Endodermal cell (in vitro differentiated cells): ENCODE data around the gene AHNAK. TPM values are rescaled to one million over a fixed set of nuclear protein-coding genes. Genes with fewer than 3 reads are reported as not detected.

Source experiments
- DNase-seq: peaks from one replicate; pipeline ENCODE4 v3.0.0-alpha.2; 2017
- H3K27ac ChIP-seq: 2 replicates; pipeline ENCODE4 v1.5.1; 2013; ENCODE audit warnings: mild to moderate bottlenecking, low read depth, low read length, moderate library complexity
- H3K27me3 ChIP-seq: 2 replicates; pipeline ENCODE4 v1.6.1; 2013; ENCODE audit warnings: mild to moderate bottlenecking, low read length, moderate library complexity; ENCODE audit not compliant: insufficient read depth, control insufficient read depth, poor library complexity, severe bottlenecking
- H3K36me3 ChIP-seq: 2 replicates; pipeline ENCODE4 v1.7.0; 2013; ENCODE audit warnings: mild to moderate bottlenecking, low read length, moderate library complexity; ENCODE audit not compliant: control insufficient read depth, insufficient read depth
- H3K4me1 ChIP-seq: one replicate; pipeline ENCODE4 v1.7.0; 2013; ENCODE audit warnings: low read length; ENCODE audit not compliant: control insufficient read depth, insufficient read depth
- H3K4me3 ChIP-seq: 2 replicates; pipeline ENCODE4 v1.5.1; 2013; ENCODE audit warnings: mild to moderate bottlenecking, low read length, moderate library complexity
- H3K9ac ChIP-seq: 2 replicates; pipeline ENCODE4 v1.6.1; 2013; ENCODE audit warnings: mild to moderate bottlenecking, low read length, moderate library complexity; ENCODE audit not compliant: poor library complexity, severe bottlenecking; ENCODE audit errors: extremely low read depth
- H3K9me3 ChIP-seq: 2 replicates; pipeline ENCODE4 v1.6.1; 2013; ENCODE audit warnings: mild to moderate bottlenecking, low read length, moderate library complexity; ENCODE audit not compliant: control insufficient read depth
- H3K27ac Mint-ChIP-seq: 2 replicates; pipeline ENCODE4 v1.8.0; 2020; ENCODE audit warnings: mixed read lengths
- H3K27me3 Mint-ChIP-seq: 2 replicates; pipeline ENCODE4 v1.8.0; 2021; ENCODE audit warnings: mild to moderate bottlenecking, mixed read lengths; ENCODE audit not compliant: insufficient read depth
- H3K36me3 Mint-ChIP-seq: 2 replicates; pipeline ENCODE4 v1.8.0; 2020; ENCODE audit warnings: low read depth, mixed read lengths
- H3K4me1 Mint-ChIP-seq: 2 replicates; pipeline ENCODE4 v1.8.0; 2020; ENCODE audit warnings: mixed read lengths
- H3K4me3 Mint-ChIP-seq: 2 replicates; pipeline ENCODE4 v1.8.0; 2020; ENCODE audit warnings: mild to moderate bottlenecking, moderate library complexity, mixed read lengths
- H3K9me3 Mint-ChIP-seq: 2 replicates; pipeline ENCODE4 v1.8.0; 2020; ENCODE audit warnings: mild to moderate bottlenecking, mixed read lengths
- CTCF ChIP-seq: fragments of 200-600 bp; sonication (generic); conservative IDR thresholded peaks from 2 replicates; pipeline ENCODE4 v1.5.0; 2021; ENCODE audit warnings: antibody characterized with exemption, mild to moderate bottlenecking
- WGBS, 2 experiments: methylation state at CpG; one replicate each; pipeline versions ENCODE4 v1.1.5 to v1.1.7; 2013; ENCODE audit warnings: missing lambda C conversion rate in 2 of 2, mixed read lengths in 1 of 2; ENCODE audit not compliant: insufficient coverage in 1 of 2, insufficient read length in 1 of 2; 5-methylcytosine and 5-hydroxymethylcytosine counted together
- total RNA-seq, 2 donors: library from RNA; stranded (reverse); fragmentation: NEBNext Ultra II Directional in 1 of 2; extraction: Animal tissue kit (Norgen Biotek cat#: 25700) in 1 of 2; gene quantifications; 2 replicates in 1 of 2; 3 replicates in 1 of 2; pipeline ENCODE4 v1.2.1, GENCODE V29; 2021

AHNAK gene
- total RNA-seq, 2 donors from 2014 or later = 109 to 165 TPM

DNA sequence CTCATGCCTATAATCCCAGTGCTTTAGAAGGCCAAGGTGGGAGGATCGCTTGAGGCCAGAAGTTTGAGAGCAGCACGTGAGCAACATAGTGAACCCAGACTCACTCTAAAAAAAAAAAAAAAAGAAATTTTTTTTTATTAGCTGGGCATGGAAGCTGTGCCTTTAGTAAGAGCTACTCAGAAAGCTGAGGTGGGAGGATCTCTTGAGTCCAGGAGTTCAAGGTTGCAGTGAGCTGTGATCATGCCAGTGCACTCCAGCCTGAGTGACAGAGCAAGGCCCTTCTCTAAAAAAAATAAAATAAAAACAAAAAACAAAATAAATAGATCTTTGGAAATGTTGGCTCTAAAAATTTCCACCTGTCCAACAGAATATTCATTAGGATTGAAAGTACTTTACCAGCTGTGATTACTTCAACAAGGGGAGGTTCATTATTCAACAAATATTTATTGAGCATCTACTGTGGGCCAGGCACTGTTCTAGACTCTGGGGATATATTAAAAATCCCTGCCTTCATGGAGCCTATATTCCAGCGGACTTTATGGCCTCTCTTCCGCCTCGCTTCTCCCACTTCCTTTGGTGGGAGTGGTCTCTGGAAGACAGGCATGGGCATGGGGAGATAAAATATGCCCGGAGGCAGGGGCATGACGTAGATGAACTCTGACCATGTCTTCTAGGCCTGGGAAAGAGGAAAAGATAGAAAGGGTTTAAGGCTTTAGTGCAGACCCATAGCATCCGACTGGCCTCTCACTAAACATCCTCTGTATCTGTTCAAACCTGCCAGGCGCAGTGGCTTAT, 47.9 kb downstream of the AHNAK start:
- Mint-ChIP-seq H3K9me3 (no peaks in the 10 kb centered on the region), H3K27me3 (peaks cover 10% of the 10 kb centered on the region), H3K27ac (no peak overlapping the region), H3K4me3 (no peak overlapping the region), H3K4me1 (peaks cover 16% of the 10 kb centered on the region), H3K36me3 (no peaks in the 10 kb centered on the region)
- Histone ChIP-seq H3K36me3 (no peaks in the 10 kb centered on the region), H3K9ac (no peak overlapping the region), H3K4me3 (no peak overlapping the region), H3K27ac (no peak overlapping the region), H3K9me3 (no peaks in the 10 kb centered on the region), H3K4me1 (peaks cover 5% of the 10 kb centered on the region), H3K27me3 (no peaks in the 10 kb centered on the region)
- DNase-seq = no peak
- TF ChIP-seq CTCF = no peak
- WGBS, 2 experiments = 89 to 93% methylated on average over 3 to 9 of the region's 9 CpGs

DNA sequence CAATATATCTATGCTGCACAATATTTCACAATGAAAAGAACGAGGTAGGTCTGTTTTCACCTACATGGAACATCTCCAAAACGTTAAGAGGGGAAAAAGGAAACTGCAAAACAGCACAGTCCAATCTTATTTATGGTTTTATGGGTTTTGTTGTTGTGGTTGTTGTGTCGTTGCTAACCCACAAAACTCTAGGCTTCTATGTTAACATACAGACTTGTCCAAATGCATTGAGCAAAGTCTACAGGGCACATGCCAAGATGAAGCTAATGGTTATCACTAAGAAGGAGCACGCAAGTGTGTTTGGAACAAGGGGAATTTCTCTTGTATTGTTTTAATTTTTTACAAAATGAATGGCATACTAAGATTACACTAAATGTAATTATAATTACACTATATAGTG, 48.6 kb downstream of the AHNAK start:
- WGBS, 2 experiments = 95 to 100% methylated on average over 1 to 4 of the region's 4 CpGs
- Mint-ChIP-seq H3K36me3 (no peaks in the 10 kb centered on the region), H3K4me1 (peaks cover 16% of the 10 kb centered on the region), H3K27me3 (peaks cover 10% of the 10 kb centered on the region), H3K27ac (no peak overlapping the region), H3K4me3 (no peak overlapping the region), H3K9me3 (no peaks in the 10 kb centered on the region)
- Histone ChIP-seq H3K9ac (no peak overlapping the region), H3K4me1 (peaks cover 5% of the 10 kb centered on the region), H3K27me3 (no peaks in the 10 kb centered on the region), H3K36me3 (no peaks in the 10 kb centered on the region), H3K27ac (no peak overlapping the region), H3K9me3 (no peaks in the 10 kb centered on the region), H3K4me3 (no peak overlapping the region)
- no peak for DNase-seq
- TF ChIP-seq CTCF = no peak

- no peak overlapping the region for H3K27ac Mint-ChIP-seq
These were observed 49.3 kb downstream of the AHNAK start for GRCh38 chr11:62497132-62497801.

More at GRCh38 chr11:62497132-62497801, 49.3 kb downstream of the AHNAK start:
- DNase-seq = peak; percentile 80
- Histone ChIP-seq H3K4me3 (no peak overlapping the region), H3K27me3 (no peaks in the 10 kb centered on the region), H3K4me1 (peaks cover 5% of the 10 kb centered on the region), H3K9me3 (no peaks in the 10 kb centered on the region), H3K36me3 (no peaks in the 10 kb centered on the region), H3K9ac (no peak overlapping the region), H3K27ac (no peak overlapping the region)
- H3K4me3 Mint-ChIP-seq = no peak overlapping the region
- peaks cover 16% of the 10 kb centered on the region for H3K4me1 Mint-ChIP-seq
- H3K36me3 Mint-ChIP-seq = no peaks in the 10 kb centered on the region
- WGBS, 2 experiments = 82 to 91% methylated on average over 5 to 7 of the region's 7 CpGs
- H3K9me3 Mint-ChIP-seq = no peaks in the 10 kb centered on the region
- TF ChIP-seq CTCF = peak; percentile 71
- peaks cover 10% of the 10 kb centered on the region for H3K27me3 Mint-ChIP-seq
